ENCODE results near the gene BCHE.

The BCHE gene

GRCh38 chr3:165749241-165749640, 88.0 kb downstream of the BCHE start:
- peak; percentile 86 for DNase-seq

GRCh38 chr3:165748094-165748493, 89.1 kb downstream of the BCHE start:
- no peak for DNase-seq

GRCh38 chr3:165746874-165747273, 90.3 kb downstream of the BCHE start:
- no peak for DNase-seq

- no peak for DNase-seq
These were observed 93.2 kb downstream of the BCHE start for GRCh38 chr3:165744025-165744424.

DNA sequence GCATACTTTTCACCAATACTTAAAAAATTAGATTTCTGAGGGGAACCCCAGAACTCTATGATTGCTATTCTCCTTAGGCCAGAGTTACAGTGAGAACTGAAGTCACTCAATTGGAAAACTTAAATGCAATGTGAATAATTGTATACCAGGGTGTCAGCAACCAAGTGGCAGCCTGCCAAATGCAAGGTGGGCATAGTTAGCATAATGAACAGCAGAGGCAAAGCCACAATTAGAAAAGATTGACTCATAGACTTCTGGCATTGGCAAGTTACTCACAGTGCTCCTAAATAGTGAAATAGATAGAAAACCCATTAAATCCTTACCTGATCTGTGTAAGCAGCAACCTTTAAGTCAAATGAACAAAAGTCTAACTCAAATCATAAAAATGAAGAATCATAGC, 94.9 kb downstream of the BCHE start:
- peak; percentile 93 for DNase-seq

GRCh38 chr3:165729756-165730155, 107.5 kb downstream of the BCHE start:
- no peak for DNase-seq

DNA sequence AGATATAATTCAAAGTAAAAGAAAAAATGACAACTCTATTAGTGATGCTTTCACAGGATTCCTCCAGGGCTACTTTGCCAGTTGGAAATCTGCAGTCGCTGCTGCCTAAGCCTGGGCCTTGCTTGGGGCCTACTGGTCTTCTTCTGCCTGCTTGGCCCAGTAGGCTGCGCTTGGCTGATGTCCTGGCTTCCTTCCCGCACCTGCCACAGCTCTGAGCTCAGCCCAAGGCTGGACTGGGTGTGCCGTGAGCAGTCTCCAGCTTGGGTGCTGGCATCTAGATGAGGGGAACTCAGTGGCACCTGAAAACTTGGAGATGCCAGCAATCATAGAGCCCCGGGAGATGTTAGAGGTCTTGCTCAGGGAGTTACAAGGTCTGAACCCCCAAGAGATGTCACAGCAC, 108.3 kb downstream of the BCHE start:
- no peak for DNase-seq

DNA sequence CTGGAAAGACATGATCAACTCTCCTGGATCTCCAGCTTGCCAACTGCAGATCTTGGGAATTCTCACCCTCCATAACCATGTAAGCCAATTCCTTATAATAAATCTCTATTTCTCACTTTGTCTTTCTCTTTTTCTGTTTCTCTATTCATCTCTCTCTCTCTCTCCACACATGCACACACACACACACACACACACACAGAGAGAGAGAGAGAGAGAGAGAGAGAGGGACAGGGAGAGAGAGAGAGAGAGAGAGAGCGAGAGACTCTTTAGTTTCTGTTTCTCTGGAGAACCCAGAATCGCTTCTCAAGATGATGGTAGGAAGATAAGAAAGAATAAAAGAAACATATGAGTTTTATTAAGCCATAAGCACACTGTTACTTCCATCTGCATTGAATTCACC, 111.9 kb downstream of the BCHE start:
- no peak for DNase-seq

Data from RPMI8226 (cell line).